MCF 10A (cell line): Measurements from ENCODE around the gene SH3RF1. TPM values are rescaled to one million over a fixed set of nuclear protein-coding genes. Genes with fewer than 3 reads are reported as not detected.
A peak's percentile ranks its signal among the peaks of the same experiment; 100 is the strongest.

Experiments used
- BruUV-seq: library from RNA; stranded (reverse); fragments of 400-500 nt; replicated peaks from 2 replicates; lab custom pipeline; 2021; lab: Mats Ljungman, UMichigan
- CTCF ChIA-PET: fragments of 300-600 bp; sonication (Branson Sonifier 250); formaldehyde crosslinking; extraction: SDS; loops from one replicate; lab custom pipeline; 2021; ENCODE audit warnings: antibody characterized with exemption, inconsistent platforms; lab: Yijun Ruan, JAX
- POLR2A ChIA-PET: fragments of 300-600, 350-650 bp; sonication (Branson Sonifier 250); formaldehyde crosslinking; extraction: SDS; loops from one replicate; lab custom pipeline; 2020; ENCODE audit warnings: antibody characterized with exemption, inconsistent platforms; lab: Yijun Ruan, JAX
- DNase-seq: peaks from one replicate; pipeline ENCODE4 v3.0.0-alpha.2; 2018; ENCODE audit not compliant: unreplicated experiment
- H3K27ac Mint-ChIP-seq: one replicate; pipeline ENCODE4 v1.8.0; 2022; ENCODE audit warnings: mild to moderate bottlenecking, low read depth, mixed read lengths; ENCODE audit not compliant: unreplicated experiment
- H3K27me3 Mint-ChIP-seq: one replicate; pipeline ENCODE4 v1.8.0; 2022; ENCODE audit warnings: mixed read lengths; ENCODE audit not compliant: insufficient read depth, unreplicated experiment
- H3K36me3 Mint-ChIP-seq: one replicate; pipeline ENCODE4 v1.8.0; 2022; ENCODE audit warnings: mild to moderate bottlenecking, moderate library complexity, mixed read lengths; ENCODE audit not compliant: insufficient read depth, unreplicated experiment
- H3K4me1 Mint-ChIP-seq: one replicate; pipeline ENCODE4 v1.8.0; 2022; ENCODE audit warnings: mixed read lengths; ENCODE audit not compliant: insufficient read depth, unreplicated experiment
- H3K4me3 Mint-ChIP-seq: one replicate; pipeline ENCODE4 v1.8.0; 2022; ENCODE audit warnings: mild to moderate bottlenecking, moderate library complexity, mixed read lengths; ENCODE audit not compliant: unreplicated experiment
- H3K9me3 Mint-ChIP-seq: one replicate; pipeline ENCODE4 v1.8.0; 2022; ENCODE audit warnings: mixed read lengths; ENCODE audit not compliant: unreplicated experiment
- intact Hi-C: fragments of 100-400 bp; cut with micrococcal nuclease; formaldehyde crosslinking; loops from 2 replicates; pipeline ENCODE4 v1.14.1; 2022
- total RNA-seq: library from RNA; stranded (reverse); gene quantifications from 2 replicates; pipeline ENCODE4 v1.2.3, GENCODE V29; 2022
- TF ChIP-seq, protein P1 (sequence below): fragments of 200-600 bp; IDR thresholded peaks from one replicate; pipeline ENCODE4 v1.8.0; 2022; ENCODE audit warnings: antibody characterized with exemption, mild to moderate bottlenecking; ENCODE audit not compliant: unreplicated experiment

Gene SH3RF1
- total RNA-seq, 1 experiment from 2014 or later: 17.4 TPM

DNA sequence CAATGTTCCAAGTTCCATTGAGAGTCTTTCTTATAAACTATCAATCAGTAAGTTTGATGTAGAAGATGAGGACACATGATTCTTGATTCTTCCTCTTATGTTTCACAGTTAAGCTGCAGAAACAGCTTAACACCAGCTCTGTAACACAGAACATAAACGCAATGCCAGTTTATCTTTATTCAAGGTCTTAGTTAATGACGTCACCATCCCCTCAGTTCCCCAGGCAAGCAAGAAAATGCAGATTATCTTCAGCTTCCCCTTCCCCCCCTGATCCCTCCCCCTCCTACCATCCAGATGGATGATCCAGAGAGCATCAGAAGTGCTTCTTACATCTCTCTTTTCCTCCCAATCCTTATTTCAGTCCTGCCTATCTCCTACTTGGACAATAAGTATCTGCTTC lies 4.4 kb upstream of the SH3RF1 start:
- Mint-ChIP-seq H3K27ac (no peak overlapping the region), H3K27me3 (no peaks in the 10 kb centered on the region), H3K4me3 (no peak overlapping the region), H3K4me1 (peaks cover 7% of the 10 kb centered on the region), H3K36me3 (no peaks in the 10 kb centered on the region), H3K9me3 (no peaks in the 10 kb centered on the region)
- CTCF ChIA-PET: no interaction called here
- TF ChIP-seq, protein P1, sequence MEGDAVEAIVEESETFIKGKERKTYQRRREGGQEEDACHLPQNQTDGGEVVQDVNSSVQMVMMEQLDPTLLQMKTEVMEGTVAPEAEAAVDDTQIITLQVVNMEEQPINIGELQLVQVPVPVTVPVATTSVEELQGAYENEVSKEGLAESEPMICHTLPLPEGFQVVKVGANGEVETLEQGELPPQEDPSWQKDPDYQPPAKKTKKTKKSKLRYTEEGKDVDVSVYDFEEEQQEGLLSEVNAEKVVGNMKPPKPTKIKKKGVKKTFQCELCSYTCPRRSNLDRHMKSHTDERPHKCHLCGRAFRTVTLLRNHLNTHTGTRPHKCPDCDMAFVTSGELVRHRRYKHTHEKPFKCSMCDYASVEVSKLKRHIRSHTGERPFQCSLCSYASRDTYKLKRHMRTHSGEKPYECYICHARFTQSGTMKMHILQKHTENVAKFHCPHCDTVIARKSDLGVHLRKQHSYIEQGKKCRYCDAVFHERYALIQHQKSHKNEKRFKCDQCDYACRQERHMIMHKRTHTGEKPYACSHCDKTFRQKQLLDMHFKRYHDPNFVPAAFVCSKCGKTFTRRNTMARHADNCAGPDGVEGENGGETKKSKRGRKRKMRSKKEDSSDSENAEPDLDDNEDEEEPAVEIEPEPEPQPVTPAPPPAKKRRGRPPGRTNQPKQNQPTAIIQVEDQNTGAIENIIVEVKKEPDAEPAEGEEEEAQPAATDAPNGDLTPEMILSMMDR: no peak
- intact Hi-C loops: loop anchor here (10.0 kb wide), 1 partner anchor 110 kb away; no protein-coding TSS in a partner anchor
- no peak for DNase-seq
- POLR2A ChIA-PET: interaction anchor here (1.4 kb wide), 1 partner anchor 265 kb away, joined by 3 read pairs; the partner anchor contains the start of gene CBR4
- no TSS peak for BruUV-seq

DNA sequence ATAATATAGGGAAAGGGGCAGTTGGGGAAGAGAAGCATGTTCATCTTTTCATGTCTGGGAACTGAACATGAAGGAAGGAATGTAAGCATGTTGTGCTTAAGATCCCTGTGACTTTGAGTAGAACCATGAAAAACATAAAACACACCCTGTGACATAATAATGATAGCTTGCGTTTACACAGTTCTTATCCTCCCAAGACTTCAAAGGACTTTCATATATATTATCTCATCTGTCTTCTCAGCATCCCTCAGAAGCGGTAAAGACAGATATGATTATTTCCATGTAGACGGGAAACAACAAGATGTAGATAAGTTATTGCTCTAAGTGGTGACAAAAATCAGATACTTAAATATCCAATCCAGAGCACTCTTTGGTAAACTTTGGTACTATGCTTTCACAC lies 3.3 kb upstream of the SH3RF1 start:
- ChIA-PET CTCF (no interaction called here), POLR2A (no interaction called here)
- intact Hi-C loops: loop anchor here (10.0 kb wide), 1 partner anchor 111 kb away; no protein-coding TSS in a partner anchor
- no peak for DNase-seq
- H3K27me3 Mint-ChIP-seq: no peaks in the 10 kb centered on the region
- H3K27ac Mint-ChIP-seq: no peak overlapping the region
- no peaks in the 10 kb centered on the region for H3K36me3 Mint-ChIP-seq
- H3K4me3 Mint-ChIP-seq: no peak overlapping the region
- peaks cover 10% of the 10 kb centered on the region for H3K4me1 Mint-ChIP-seq
- no TSS peak for BruUV-seq
- TF ChIP-seq, protein P1: no peak
- H3K9me3 Mint-ChIP-seq: no peaks in the 10 kb centered on the region

DNA sequence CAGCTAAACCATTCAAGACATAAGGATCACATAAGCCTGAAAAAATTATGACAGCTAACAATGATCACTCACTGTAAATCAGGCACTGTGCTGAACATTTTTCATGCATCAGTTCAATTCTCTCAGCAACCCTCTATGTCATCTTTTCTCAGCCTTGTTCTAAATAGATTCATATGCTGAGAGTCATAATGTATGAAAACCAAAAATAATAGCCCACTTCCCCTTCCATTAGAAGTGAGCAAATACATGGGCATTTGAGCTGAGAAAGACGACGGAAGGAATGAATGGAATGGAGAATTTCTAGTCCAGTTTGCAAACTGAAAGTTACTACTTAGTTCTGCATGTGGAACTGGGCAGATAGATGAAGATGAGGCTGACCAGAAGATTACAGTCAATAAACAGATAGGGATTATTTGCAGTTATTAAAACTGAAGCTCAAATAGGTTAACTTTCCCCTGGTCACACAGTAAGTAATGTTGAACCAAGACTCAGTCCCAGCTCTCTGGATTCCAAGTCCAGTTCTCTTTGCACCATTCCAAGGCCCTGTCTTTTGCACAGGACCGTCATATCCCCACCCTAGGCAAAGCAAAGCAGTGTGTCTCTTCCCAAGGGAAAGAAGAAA lies 1.6 kb upstream of the SH3RF1 start:
- no peak overlapping the region for H3K27ac Mint-ChIP-seq
- intact Hi-C loops: loop anchor here (10.0 kb wide), 1 partner anchor 112 kb away; no protein-coding TSS in a partner anchor
- ChIA-PET CTCF (interaction anchor here (0.5 to 0.8 kb wide), 4 partner anchors 12 to 294 kb away, joined by 3 to 4 read pairs (median 3); no protein-coding TSS in a partner anchor), POLR2A (interaction anchor here (0.8 to 1.2 kb wide), 3 partner anchors 10 to 262 kb away, joined by 3 to 5 read pairs (median 3); partner anchors contain the start of gene CBR4)
- no TSS peak for BruUV-seq
- H3K4me1 Mint-ChIP-seq: peaks cover 15% of the 10 kb centered on the region
- TF ChIP-seq, protein P1: no peak
- peak overlapping the region; percentile 59 for H3K4me3 Mint-ChIP-seq
- no peaks in the 10 kb centered on the region for H3K9me3 Mint-ChIP-seq
- no peaks in the 10 kb centered on the region for H3K36me3 Mint-ChIP-seq
- DNase-seq: no peak
- H3K27me3 Mint-ChIP-seq: no peaks in the 10 kb centered on the region

DNA sequence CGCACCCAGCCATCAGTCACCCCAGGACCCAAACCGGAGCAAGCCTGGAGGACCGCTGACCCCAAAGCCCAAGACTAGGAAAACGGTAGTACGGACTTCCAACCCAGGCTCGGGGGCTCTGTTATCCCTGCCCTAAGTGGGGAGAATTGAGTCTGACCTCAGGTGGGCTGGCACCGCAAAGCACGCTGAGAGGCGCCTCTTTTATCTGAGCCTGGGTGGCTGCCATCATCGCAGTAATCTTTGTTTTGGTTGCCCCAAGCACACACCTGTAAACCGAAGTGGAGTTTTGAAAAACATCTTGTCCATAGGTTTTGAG lies 894 bp upstream of the SH3RF1 start:
- H3K27ac Mint-ChIP-seq: peak overlapping the region; percentile 13
- POLR2A ChIA-PET: interaction anchor here (5.1 kb wide), 1 partner anchor 46 kb away, joined by 37 read pairs; no protein-coding TSS in a partner anchor
- CTCF ChIA-PET: interaction anchor here (0.5 kb wide), 1 partner anchor 12 kb away, joined by 4 read pairs; no protein-coding TSS in a partner anchor

More for the DNA sequence above, 894 bp upstream of the SH3RF1 start:
- no TSS peak for BruUV-seq
- no peak for DNase-seq
- TF ChIP-seq, protein P1: no peak
- Mint-ChIP-seq H3K36me3 (peaks cover 4% of the 10 kb centered on the region), H3K4me1 (peaks cover 22% of the 10 kb centered on the region), H3K27me3 (no peaks in the 10 kb centered on the region), H3K4me3 (peak overlapping the region; percentile 59), H3K9me3 (no peaks in the 10 kb centered on the region)
- intact Hi-C loops: loop anchor here (10.0 kb wide), 1 partner anchor 113 kb away; no protein-coding TSS in a partner anchor
